ELF-1 (cell line): ENCODE results near the gene TNPO2.

Experiments used
- DNase-seq: peaks from one replicate; pipeline ENCODE4 v3.0.0-alpha.2; 2016; ENCODE audit warnings: low read depth, low spot score

TNPO2 gene

DNA sequence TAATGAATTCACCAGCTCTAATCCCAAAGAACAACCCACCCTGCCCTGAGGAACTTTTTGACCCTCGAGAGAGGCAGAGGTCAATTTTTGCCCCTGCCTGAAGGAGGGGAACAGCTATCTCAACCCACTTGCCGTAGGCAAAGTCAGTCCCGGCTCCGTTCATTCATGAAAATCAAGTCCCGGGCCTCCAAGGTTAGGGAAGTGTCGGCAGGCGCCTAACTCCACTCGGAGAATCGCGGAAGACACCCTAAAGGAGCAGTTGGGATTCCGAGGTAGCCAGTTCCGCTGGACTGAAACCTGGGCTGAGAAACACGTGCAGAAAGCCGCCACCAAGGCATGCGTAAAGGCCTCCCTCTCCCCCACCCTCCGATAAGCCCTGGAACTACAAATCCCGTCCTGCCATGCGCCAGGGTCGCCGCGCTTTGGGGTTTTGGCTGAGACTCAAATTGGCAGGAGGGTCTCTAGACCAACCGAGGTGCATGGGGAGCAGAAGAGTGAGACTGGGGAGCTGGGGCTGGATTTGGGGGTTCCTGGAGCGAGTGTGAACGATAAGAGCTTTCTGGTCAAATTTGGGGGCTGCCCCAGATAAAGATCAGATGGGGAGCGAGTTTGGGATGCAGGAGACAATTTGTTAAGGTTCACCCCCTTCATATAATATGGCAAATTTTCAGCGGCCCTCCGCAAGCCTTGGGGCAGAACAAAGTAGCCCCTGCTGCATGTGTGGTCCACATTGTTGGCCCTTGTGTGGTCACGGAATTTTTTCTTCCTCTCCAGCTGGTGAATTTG is at the start of gene TNPO2:
Gene TNPO2 (minus strand): TSS at position 292 of the 786 bp plus-strand sequence. CDS start 2,955 bp downstream, outside the sequence.
- peak; percentile 89 for DNase-seq

GRCh38 chr19:12772323-12772722 is 48.6 kb upstream of the TNPO2 start:
- no peak for DNase-seq

DNA sequence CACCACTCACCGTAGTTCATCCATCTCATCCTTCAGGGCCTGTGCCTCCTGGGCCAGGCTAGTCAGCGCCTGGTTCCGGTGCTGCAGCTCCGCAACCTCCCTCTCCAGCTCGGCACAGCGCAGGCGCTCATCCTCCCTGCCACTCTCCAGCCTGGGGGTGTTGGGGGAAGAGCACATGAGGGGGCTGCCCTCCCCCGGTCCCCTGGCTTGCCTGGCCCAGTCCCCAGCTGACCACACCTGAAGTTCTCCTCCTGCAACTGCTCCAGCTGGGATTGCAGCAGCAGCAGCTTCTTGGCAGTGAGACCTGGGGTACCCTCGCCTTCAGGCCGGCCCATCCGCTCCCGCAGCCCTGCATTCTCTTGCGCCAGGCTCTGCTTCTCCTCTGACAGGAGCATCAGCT is 47.2 kb upstream of the TNPO2 start:
- no peak for DNase-seq

DNA sequence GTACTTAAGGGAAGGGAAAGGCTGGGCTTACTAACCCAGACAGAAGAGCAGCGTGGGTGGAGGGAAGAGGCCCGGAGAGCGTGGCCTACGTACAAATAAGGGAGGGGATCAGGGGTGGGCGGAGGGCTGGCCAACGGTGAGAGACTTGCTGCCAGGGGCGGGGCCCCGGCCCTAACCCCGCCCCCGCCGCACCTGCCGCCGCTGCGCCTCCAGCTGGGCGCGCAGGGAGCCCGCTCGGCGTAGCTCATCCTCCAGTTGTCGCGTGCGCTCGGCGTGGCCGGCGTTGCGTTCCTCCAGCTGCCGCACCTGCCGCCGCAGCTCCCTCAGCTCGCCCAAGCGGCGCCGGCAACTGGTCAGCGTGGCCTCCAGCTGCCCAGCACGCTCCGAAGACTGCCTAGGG is 46.0 kb upstream of the TNPO2 start:
- DNase-seq: peak; percentile 83

DNA sequence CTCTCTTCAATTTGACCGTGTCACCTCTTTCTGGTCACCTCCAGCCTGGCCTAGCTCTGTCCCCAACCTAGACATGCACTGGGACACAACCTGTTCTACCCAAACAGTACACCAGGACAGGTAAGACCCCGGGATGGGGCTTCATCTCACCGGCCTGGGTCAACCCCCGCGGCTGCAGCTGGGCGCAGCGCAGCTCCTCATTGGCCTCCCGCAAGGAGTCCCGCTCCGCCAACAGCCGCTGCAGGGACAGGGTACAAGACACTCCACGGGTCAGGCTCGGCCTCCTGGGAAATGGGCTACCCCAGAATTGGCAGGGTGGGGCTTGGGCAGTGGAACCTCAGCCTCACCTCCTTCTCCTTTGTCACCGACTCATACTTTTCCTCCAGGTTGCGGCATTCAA is 43.9 kb upstream of the TNPO2 start:
- DNase-seq: no peak

- DNase-seq: no peak
These were observed 43.4 kb upstream of the TNPO2 start for GRCh38 chr19:12767150-12767549.

- DNase-seq: peak; percentile 93
These were observed 42.4 kb upstream of the TNPO2 start for GRCh38 chr19:12766051-12766521.

DNA sequence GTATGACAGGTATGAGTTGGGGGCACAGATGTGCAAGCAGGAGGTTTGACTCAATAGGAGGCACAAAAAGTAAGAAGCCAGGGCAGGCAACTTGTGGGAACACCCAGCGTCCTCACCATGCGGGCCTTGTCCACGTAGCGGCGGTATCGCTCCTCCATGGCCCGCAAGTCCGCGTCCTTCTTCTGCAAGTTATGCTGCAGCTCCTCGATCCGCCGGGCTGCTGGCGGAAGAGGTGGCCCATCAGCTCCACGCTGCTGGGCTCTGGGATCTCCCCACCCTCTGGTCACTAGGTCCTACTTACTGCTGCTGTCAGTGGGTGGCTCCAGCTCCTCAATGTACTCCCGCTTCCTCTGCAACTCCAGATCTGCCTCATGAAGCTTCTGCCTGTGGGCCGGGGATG is 41.0 kb upstream of the TNPO2 start:
- DNase-seq: no peak

GRCh38 chr19:12763100-12763499 is 39.4 kb upstream of the TNPO2 start:
- DNase-seq: no peak

GRCh38 chr19:12759686-12760085 is 36.0 kb upstream of the TNPO2 start:
- no peak for DNase-seq

DNA sequence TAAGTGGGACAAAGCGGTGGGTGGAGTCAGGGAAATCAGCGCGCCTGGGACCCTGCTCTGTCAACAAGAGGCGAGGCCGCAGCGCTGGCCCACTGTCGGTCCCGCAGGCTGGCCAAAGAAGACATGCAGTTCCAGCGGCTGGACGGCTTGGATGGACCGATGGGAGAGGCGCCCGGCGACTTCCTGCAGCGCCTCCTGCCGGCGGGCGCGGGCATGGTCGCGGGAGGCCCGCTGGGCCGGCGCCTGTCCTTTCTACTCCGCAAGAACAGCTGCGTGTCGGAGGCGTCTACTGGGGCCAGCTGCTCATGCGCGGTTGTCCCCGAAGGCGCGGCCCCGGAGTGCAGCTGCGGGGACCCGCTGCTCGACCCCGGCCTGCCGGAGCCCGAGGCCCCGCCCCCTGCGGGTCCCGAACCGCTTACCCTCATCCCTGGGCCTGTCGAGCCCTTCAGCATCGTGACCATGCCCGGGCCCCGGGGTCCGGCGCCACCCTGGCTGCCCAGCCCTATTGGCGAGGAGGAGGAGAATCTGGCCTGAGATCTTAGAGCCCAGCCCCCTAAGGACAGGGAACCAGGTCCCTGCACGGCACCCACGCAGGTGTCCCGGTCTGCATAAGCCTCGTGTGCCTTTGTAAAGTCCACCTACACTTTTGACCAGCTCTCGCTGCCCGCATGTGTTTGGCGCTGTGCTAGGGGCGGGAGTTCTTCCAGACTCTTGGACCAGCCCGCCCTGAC is 34.0 kb upstream of the TNPO2 start:
- peak; percentile 98 for DNase-seq

DNA sequence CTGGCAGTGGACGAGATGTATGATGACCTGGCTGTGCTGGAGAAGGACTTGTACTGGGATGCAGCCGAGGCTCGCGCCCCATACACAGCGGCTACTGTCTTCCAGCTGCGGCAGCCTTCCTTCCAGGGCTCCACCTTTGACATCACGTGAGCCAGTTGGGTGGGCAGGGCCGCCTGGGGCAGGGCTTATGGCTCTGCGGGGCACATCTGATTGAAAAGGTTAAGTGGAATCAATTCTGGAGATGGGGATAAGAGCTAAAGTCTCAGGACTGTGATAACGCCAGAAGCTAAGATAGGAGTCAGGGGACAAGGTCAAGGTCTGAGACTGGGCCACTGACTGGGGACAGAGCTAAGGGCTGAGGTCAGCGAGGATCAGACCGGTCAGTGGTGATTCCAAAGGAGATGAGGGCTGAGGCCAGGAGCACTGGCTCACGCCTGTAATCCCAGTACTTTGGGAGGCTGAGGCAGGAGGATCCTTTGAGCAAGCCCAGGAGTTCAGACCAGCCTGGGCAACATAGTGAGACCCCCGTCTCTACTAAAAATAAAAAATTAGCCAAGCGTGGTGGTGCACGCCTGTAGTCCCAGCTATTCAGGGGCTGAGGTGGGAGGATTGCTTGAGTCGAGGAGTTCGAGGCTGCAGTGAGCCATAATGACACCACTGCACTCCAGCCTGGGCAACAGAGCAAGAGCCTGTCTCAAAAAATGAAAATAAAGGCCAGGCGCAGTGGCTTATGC is 32.6 kb upstream of the TNPO2 start:
- no peak for DNase-seq

DNA sequence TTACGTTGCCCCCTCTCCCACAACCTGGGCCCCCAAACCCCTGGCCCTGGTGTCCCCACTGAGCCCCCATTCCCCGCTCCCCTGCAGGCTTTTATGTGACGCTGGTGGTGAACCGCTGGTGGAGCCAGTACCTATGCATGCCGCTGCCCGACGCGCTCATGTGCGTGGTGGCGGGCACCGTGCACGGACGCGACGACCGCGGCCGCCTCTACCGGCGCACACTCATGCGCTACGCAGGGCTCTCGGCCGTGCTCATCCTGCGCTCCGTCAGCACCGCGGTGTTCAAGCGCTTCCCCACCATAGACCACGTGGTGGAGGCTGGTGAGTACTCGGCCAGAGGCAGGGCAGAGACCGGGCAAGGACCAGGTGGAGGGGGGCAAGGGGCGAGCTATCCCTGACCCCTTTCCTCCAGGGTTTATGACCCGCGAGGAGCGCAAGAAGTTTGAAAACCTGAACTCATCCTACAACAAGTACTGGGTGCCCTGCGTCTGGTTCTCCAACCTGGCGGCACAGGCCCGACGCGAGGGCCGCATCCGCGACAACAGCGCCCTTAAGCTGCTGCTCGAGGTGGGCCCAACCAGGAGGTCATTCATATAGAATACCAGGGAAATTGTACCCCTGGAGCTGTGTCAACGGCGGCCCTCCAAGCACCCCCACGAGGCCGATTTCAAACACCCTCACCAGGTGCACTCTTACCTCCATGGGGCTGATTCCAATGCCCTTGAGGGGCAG is 30.9 kb upstream of the TNPO2 start:
- peak; percentile 46 for DNase-seq

DNA sequence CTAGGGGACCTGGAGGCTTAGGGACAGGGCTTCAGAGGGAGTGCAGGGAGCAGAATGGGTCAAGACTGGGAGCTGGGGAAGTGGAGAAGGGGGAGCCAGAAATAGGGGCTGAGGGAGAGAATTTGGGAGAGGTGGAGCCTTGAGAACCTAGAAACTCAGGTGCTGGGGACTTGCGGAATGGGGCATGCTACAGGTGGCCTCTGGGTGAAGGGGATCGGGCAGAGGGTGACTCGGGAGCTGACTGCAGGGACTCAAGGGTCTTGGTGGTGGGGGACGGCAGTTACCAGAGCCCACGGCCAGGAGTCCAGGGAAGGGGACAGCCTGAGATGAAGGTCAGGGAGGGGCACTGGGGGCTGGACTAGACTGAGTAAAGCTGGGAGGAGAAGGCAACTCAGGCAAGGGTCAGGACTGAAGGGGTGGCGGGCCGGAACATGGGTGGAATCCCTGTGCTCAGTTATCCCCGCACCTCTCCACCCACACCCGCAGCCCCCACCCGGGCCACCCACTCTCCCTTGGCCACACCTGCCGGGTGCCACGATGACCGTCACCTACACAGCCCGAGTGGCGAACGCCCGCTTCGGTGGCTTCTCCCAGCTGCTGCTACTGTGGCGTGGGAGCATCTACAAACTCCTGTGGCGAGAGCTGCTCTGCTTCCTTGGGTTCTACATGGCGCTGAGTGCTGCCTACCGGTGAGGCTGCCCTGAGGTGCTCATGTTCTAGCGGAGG is 28.5 kb upstream of the TNPO2 start:
- DNase-seq: no peak

DNA sequence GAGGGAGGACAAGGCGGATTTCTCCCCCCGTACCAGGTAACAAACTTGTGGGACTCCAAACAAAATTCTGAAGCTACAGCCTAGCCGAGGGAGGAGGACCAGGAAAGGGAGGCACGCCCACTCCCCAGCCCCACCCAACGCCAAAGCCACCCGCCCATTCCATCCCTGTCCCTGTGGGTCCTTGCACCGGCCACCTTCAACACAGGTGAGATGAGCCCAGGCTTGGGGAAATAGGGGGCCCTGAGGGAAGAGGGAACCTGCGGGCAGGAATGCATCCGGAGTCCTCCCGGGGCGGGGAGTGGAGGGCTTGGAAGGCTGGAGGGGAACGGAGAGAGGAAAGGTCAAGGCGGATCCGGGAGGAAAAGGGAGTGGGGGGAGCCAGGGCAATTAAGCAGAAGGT is 27.9 kb upstream of the TNPO2 start, which contains the start of gene BEST2:
Gene BEST2 (plus strand): TSS at position 157 of the 400 bp plus-strand sequence. CDS start 802 bp downstream, outside the sequence.
- no peak for DNase-seq

- no peak for DNase-seq
These were observed 27.1 kb upstream of the TNPO2 start for GRCh38 chr19:12750851-12751250.

- no peak for DNase-seq
These were observed 26.3 kb upstream of the TNPO2 start for GRCh38 chr19:12749938-12750521.

GRCh38 chr19:12748489-12748888 is 24.8 kb upstream of the TNPO2 start:
- no peak for DNase-seq

- DNase-seq: peak; percentile 39
These were observed 21.6 kb upstream of the TNPO2 start for GRCh38 chr19:12745166-12745897.
